Measurements from ENCODE around the gene PACSIN1.
"Not testable (repeated sequence)": the region's sequence is repeated elsewhere in the genome, so short reads cannot be mapped to it uniquely, and the experiment has no call there.

The PACSIN1 gene

DNA sequence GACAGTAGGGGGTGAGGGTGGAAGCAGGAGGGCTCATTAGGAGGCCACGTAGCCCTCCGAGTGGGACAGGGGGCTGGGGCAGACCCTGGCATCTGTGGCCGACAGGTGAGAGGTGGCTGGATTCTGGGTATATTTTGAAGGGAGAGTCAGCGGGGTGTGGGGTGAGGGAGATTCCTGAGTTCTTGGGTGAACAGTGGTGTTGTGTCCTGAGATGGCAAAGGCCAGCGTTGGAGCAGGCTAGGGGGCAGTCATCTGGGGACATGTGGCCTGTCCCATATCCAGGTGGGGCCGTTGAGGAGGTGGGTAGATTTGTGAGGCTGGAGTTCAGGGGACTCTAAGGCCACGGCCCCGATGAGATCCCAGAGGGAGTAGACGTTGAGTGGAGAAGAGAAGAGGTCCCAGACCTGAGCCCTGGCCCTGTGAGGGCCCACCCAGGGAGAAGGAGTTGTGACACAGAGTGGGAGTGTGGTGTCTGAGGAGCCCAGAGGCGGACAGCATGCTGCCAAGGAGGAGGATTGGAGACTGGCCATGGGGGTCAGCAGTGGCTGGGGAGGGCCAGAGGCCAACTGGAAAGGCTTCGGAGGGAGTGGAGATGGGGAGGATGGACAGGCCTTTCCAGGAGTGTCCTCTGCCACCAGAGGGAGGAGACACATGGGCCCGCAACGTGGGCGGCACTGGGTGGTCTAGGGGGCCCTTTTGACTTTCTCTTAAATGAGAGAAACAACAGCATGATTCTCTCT, 19.6 kb downstream of the PACSIN1 start:
- DNase-seq (ENCODE audit: low spot score), result no peak

DNA sequence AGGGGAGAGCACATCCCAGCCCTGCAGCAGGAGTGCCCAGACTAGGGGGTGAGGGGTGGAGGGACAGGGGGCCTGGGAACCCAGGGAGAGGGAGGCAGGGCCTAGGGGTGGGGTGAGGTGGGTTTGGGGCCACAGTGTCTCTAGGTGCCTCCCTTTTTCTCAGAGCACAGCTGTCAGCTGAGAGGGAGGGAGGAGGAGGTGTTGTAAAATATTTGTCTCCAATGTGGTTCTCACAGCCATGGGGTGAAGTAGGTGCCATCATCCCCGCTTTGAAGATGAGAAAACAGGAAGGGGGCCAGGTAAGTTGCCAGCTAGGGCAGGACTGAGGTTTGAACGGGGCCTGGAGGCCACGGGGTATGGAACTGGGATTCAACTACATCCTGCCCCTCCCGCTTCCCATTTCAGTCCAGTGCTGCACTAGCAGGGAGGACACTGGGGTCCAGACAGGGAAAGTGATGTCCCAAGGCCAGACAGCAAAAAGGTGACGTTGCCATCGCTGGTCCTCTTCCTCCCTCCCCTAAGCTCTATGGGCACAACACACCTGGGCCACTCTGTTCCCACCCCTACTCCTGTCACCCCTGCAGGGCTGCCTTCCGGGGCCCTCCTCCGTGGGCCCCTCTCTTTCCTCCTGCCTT, 20.3 kb downstream of the PACSIN1 start:
- no peak for DNase-seq (ENCODE audit: low spot score)

DNA sequence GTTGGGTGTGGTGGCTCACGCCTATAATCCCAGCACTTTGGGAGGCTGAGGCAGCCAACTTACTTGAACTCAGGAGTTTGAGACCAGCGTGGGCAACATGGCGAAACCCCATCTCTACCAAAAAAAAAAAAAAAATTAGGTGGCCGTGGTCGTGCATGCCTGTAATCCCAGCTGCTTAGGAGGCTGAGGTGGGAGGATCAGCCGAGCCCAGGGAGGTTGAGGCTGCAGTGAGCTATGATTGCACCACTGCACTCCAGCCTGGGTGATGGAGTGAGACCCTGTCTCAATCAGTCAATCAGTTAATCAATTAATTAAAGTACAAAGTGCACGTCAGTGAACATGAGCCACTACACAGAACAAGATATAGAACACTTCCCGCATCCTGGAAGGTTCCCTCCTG, 21.0 kb downstream of the PACSIN1 start:
- DNase-seq (ENCODE audit: low spot score), result not testable (repeated sequence)

DNA sequence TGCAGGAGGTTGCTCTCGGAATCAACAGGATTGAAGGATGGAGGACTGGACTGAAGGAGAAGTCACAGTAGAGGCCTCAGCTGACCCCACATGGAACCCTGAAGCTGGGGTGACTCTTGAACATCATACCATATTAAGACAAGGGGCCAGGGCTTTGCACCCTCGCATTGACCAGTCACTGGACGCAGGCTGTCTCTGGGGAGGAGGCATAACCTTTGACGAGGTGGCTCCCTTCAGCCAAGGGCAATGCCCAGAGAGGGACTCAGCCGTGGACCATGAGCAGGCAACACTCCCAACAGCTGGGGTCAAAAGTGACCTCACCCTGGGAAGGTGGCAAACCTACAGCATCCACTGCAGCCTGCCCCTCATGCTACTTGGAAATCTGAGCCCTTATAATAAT, 21.7 kb downstream of the PACSIN1 start:
- DNase-seq (ENCODE audit: low spot score), result no peak

DNA sequence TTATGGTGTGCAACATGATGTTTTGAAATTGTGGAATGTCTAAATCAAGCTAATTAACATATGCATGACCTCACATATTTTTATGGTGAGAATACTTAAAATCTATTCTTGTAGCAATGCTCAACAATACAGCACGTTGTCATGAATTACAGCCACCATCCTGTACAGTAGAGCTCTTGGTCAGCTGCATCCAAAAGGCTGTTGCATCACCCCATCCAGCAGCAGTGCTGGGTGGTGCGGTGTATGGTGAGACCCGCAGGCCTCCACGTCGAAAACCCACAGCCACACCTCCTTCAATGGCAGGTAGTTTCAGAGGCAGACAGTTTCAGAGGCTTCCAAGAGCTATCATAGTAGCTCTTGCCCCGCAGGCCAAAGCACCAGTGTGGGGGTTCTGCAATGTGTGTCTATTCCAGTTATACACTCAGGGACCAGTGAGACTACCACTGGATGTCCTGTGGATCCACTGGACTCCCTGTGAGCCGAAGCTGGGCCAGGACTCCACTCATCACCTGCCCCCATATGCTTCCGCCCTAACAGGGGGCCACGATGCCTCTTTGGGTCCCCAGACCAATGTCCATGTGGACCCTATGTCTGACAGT, 23.4 kb downstream of the PACSIN1 start:
- DNase-seq (ENCODE audit: low spot score), result no peak

DNA sequence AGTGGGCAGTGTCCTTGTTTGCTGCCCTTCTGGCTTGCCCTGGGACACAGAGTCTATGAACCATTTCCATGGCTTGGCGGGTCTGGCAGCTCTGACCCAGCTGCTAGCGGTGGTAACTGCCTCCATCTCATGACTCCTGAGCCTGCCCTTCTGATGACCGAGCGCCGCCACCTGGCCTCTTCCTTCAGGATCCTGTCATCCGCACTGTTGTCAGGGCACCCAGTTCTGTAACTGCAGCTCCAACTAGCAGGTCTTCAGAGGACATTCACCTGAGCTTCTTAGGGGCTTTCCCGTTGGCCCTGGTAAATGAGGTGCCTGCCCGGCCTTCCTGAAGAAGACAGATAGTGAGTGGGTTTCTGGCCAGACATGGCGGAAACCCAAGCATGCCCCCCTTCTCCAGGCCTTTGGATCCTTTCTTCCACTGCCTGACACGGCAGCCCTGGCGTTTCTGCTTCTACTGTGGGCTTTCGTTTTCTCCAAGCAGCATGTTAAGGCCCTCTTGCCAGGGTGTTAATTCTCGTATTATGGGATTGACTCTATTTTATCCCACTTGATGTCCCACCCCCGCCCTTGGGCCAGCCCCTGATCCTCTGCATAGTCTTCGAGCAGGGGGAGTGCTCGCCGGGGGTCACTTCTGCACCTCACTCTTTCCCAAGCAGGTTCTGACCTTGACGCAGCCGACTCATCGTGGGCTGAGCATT, 24.7 kb downstream of the PACSIN1 start:
- no peak for DNase-seq (ENCODE audit: low spot score)

DNA sequence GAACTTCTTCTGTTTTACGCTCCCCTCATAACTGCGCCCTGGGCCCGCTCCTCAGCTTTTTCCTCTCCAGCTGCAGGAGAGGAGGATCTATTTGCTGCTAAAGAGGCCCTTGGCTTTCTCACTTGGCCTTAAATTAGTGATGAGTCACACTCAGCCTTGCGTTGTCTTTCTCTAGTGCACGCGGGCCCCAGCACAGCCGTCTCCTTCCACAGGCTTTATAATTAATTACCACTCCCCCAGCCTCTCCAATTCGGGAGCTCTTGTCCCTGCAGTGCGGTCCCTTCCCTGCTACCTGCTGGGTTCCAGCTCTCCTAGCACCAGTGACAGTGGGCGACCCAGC, 25.2 kb downstream of the PACSIN1 start:
- DNase-seq (ENCODE audit: low spot score), result no peak

DNA sequence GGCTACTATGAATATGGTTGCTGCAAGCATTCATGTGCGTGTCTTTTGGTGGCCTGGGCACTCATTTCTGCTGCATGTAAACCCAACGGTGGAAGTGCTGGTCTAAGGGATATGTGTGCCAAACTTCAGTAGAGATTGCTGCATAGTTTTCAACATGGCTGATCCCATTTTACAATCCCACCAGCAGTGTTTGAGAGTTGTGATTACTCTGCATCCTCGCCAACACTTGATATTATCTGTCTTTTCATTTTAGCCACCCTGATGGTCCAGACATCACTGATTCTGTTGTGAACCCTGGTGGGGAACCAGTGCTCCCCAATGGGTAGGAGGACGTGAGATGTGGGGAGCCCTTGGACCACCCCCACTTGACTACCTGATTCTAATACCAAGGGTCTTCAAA, 27.5 kb downstream of the PACSIN1 start:
- DNase-seq (ENCODE audit: low spot score), result no peak

DNA sequence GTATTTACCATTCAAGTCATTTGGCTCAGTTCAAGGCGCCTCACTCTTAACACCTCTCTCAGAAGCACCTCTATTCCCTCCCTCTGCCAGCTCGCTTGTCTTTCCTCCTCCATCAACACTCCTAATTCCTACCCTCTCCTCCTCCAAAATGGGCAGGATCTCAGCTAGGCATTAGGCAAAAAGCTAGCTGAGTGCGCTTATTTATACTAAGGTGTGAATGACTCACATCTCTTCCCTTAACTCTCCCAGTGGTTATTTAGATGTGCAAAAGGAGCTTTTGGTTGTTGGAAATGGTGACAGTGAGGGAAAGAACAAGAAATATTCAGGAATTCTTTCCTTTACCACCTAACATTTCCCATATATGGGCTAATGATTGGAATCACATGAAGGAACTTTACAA, 29.1 kb downstream of the PACSIN1 start:
- DNase-seq (ENCODE audit: low spot score), result no peak

DNA sequence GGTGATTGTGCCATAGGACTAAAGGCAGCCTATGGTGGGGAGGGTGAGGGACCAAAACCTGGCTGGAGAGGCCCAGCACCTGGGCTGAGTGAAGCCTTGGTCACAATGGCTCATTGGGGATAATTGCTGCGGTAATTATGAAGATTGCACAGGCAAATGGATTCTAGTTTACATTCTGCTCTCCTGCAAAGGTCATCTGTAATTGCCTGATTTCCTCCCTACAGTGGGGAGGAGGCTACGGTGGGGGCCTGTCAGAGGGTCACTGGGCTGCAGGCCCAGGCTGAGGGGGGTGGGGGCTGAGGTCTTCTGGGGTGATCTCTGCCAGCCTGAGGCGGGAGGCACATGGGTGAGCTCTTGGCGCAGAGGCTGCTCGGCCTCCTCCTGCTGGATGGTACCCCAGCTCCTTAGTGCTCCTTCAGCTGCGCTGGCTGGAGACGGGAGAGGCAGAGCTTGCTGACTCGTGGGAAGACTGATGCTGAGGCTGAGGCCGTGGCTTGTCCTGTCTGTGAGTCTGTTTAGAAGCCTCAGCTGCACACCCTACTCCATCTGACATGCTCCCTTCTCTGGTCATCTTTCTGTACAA, 30.3 kb downstream of the PACSIN1 start:
- no peak for DNase-seq (ENCODE audit: low spot score)

DNA sequence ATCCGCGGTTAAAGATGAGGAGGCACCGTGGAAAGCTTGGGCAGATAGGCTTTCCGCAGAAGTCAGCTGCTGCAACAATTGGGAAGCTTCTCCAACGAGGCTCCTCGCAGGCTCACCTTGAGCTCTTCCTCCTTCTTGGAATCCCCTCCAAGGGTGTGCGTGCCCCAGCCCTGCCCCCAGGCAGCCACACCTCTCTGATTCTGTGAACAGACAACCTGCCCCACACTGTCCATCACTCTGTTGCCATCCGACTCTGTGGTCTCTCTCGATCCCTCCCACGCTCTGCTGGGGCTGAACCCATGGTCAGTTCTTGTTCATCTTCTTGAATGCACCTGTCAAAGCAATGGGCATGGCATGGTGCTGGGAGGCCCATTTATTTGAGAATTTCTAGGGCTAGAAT, 31.5 kb downstream of the PACSIN1 start:
- no peak for DNase-seq (ENCODE audit: low spot score)

DNA sequence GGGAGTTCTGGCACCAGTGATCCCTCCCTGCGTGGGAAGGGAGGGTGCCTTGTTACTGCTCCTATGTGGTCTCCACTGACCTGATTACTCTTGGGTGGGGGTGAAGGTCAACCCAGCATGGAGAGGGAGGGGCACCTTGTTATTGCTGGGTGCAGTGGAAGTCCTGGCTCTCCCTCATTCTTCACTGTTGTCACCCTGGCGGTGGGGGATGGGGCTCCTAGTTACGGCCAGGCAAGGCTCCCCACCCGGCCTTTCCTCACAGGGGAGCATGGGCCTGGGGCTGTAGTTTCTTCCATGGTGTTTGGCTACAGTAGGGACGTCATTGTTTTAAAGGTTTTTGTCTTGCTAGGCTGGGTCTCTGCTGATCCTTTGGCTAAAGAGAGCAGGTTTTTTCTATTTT, 40.8 kb downstream of the PACSIN1 start:
- no peak for DNase-seq (ENCODE audit: low spot score)

DNA sequence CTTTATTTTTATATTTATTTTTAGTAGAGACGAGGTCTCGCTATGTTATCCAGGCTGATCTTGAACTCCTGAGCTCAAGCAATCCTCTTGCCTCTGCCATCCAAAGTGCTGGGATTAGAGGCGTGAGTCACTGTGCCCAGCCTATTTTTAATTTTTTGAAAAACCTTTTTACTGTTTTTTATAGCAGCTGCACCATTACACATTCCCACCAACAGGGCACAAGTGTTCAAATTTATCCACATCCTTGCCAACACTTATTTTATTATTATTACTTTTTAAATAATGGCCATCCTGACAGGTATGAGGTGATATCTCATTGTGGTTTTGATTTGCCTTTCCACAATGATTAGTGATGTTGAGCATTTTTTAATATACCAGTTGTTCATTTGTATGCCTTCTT, 42.5 kb downstream of the PACSIN1 start:
- DNase-seq (ENCODE audit: low spot score), result no peak

DNA sequence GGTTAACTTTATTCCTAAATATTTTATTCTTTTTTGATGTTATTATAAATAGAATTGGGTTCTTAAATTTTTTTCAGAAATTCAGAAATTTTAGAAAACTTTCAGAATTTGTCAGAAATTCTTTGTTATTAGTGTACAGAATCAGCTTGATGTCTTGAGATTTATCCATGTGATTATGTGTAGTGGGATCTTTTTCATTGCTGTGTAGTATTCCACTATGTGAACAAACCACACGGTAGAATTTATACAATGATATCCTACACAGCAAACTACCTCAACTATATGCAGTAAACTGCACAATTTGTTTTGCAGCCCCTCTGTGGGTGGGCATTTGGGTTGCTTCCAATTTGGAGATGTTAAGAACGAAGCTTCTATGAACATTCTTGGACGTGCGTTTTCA, 43.9 kb downstream of the PACSIN1 start:
- no peak for DNase-seq (ENCODE audit: low spot score)

DNA sequence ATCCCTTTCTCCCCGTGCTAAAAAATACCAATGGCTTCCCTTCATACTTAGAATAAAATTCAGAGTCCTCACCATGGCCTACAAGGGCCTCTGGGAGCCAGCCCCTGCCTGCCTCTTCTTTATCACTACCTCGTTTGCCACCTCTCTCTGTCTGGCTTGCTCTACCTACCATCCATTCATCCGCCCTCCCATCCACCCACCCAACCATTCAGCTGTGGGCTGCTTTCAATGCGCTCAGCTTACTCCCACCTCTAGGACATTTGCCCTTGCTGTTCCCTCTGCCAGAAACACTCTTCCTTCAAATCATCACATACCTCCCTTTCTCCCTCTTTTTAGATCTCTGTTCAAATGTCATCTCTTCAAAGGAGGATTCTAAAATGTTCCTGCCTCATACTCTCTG, 44.4 kb downstream of the PACSIN1 start:
- DNase-seq (ENCODE audit: low spot score), result no peak

DNA sequence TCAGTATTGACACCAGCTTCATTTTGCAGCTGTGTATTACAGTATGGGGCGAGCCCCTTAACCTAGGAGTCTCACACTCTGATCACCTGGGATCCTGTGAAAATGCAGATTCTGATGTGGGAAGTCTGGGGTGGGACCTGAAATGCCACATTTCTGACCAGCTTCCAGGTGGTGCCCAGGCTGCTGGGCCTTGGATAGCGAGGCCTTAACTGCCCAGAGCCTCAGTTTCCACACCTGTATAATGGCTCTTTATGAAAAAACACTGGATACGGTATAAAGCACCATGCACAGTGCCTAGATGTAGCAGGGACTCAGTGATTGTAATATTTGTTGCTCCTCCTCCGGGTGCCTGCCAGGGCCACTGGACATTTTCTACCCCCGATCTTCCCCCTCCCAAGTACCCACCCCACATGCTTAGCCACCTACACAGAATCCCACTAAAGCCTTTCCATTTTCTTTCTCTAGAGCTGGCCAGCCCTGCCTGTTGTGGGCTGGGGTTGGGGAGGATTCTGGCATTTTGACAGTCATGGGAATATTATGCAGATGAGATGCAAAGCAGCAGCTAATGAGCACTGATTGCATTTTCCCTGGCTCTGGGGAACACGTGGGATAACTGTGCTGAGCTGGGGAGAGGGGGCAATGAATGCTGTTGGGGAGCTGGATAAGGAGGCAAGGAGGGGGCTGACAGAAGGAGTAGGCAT, 45.5 kb downstream of the PACSIN1 start:
- no peak for DNase-seq (ENCODE audit: low spot score)

DNA sequence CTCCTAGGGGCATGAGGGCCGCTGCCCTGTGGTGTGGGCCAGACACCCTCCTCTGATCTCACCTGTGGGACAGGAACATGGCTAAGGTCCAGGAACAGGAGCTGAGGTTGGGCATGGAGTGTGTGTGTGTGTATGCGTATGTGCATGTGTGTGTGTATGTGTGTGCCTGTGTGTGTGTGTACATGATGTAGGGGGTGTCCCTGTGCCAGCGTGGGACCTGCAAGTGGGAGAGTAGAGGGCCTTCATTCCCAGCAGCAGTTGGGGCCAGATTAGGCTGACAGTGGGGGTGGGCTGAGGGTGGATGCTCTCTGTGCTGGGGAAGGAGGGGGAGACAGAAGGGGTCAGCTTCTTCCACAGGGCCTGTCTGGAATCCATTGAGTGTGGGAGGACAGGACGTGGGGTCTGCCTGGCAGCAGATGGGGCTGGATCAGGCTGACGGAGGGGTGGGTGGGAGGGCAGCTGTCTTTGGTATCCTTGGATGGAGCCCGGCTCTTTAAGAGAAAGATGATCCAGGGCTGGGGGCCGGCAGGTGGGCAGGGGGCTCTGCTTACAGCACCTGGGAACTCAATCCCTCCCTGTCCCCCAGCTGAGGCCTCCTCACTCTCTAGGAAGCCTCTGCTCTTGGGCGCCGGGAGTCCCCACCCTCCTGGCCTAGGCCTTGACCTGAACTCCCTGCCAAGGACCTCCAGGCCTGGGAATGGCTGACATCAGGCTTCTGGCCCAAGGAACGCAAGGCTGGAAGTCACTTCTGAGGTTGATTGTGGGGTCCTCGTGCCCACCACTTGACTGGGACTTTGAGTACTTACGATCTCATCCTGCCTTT, 46.2 kb downstream of the PACSIN1 start:
- peak; percentile 39 for DNase-seq (ENCODE audit: low spot score)

DNA sequence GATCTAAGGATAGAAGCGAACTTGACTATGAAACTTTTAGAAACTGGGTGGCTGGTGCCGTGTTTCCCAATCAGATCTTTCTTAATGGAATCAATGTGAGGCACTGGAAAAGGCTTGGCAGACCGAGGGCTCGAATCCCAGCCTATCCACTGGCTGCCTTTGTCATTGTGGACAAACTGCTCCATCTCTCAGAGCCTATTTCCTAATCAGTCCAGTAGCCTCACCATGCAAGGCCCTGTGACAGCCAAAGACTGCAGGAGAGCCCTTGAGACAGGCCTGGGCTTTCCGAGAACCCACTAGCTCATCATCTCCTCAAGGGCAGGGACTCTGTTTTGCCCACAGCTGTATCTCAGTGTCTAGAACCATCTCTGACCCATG, 46.9 kb downstream of the PACSIN1 start:
- DNase-seq (ENCODE audit: low spot score), result no peak

DNA sequence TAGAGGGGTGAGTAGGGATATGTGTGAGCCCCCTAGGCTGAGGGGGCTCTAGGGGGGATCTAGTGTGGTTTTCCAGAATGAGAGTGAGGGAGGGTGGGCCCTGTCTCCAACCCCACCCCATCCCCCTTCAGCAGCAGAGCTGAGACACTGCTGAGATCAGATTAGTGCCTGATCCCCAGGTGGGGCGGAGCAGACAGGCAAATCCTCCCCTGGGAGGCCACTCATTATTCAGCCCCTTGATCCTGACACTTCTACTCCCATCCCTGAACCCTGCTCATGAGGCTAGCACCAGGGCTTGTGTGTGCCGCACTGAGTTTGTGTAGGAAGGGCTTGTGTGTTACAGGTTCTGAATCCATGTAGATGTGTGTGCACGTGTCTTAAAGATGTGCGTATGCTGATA, 47.8 kb downstream of the PACSIN1 start:
- peak; percentile 63 for DNase-seq (ENCODE audit: low spot score)

DNA sequence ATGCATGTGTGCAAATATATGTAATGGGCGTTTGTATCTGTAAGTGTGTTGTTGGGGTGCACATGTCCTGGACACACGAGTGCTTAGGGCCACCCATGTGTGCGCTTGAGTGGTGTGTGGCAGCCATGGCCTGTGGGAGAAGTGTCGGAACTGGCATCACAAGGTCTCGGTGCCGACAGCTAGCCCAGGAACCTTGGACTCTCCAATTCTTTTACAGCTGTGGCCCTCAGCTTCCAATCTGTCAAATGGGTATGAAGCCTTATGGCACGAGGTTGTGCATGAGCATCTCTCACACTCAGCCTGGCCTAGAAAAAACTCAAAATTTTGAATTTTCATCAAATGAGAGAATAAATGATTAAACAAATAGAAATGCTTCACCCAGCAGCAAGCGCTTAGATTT, 48.2 kb downstream of the PACSIN1 start:
- DNase-seq (ENCODE audit: low spot score), result peak; percentile 38
